T-cell (primary cell): ENCODE measurements around the gene MUC21. TPM values are rescaled to one million over a fixed set of nuclear protein-coding genes. Genes with fewer than 3 reads are reported as not detected.
"Not testable (repeated sequence)": the region's sequence is repeated elsewhere in the genome, so short reads cannot be mapped to it uniquely, and the experiment has no call there.

ENCODE experiments used
- ATAC-seq, 4 experiments: fragments of 200-7000 bp in 3 of 4; fragments of 150-1000 bp in 1 of 4; cut with Tn5 transposase; replicated peaks in 1 of 4; 1 replicate in 3 of 4; 2 replicates in 1 of 4; pipeline ENCODE4 v1.10.0; 2021; ENCODE audit warnings: moderate library complexity in 3 of 4, mild to moderate bottlenecking in 2 of 4, moderate number of reproducible peaks in 1 of 4
- CTCF ChIA-PET, 2 donors: fragments of 300-600 bp; sonication (Branson Sonifier 250); formaldehyde crosslinking; loops; one replicate each; lab custom pipeline; 2022; ENCODE audit warnings: antibody characterized with exemption in 2 of 2; lab: Charles Lee
- POLR2A ChIA-PET, 2 donors: fragments of 300-600 bp; sonication (Branson Sonifier 250); formaldehyde crosslinking; loops; one replicate each; lab custom pipeline; 2022; ENCODE audit warnings: antibody characterized with exemption in 2 of 2; lab: Charles Lee
- DNase-seq, 35 experiments: peaks; one replicate each; pipeline versions ENCODE4 v3.0.0 to v3.0.0-alpha.2; 2013 to 2023
- H3K27ac ChIP-seq: one replicate; pipeline ENCODE4 v1.5.1; 2013; ENCODE audit warnings: low read length
- H3K27me3 ChIP-seq, 2 experiments: replicated peaks in 1 of 2; 1 replicate in 1 of 2; 2 replicates in 1 of 2; pipeline versions ENCODE4 v1.6.1 to v1.7.0; 2013; ENCODE audit warnings: low read length in 1 of 2, mixed read lengths in 1 of 2; ENCODE audit not compliant: control insufficient read depth in 2 of 2, insufficient read depth in 2 of 2; ENCODE audit errors: extremely low read depth in 1 of 2
- H3K36me3 ChIP-seq, 2 donors: 1 replicate in 1 of 2; 2 replicates in 1 of 2; pipeline versions ENCODE4 v1.6.1 to v1.7.0; 2013; ENCODE audit warnings: low read length in 1 of 2; ENCODE audit not compliant: control insufficient read depth in 2 of 2, insufficient read depth in 1 of 2; ENCODE audit errors: extremely low read depth in 1 of 2
- H3K4me1 ChIP-seq, 2 experiments: 1 replicate in 1 of 2; 2 replicates in 1 of 2; pipeline versions ENCODE4 v1.6.1 to v1.7.0; 2013; ENCODE audit warnings: low read length in 2 of 2, mixed read lengths in 1 of 2; ENCODE audit not compliant: insufficient read depth in 2 of 2, control insufficient read depth in 1 of 2; ENCODE audit errors: extremely low read depth in 1 of 2
- H3K4me3 ChIP-seq, 2 donors: 1 replicate in 1 of 2; 2 replicates in 1 of 2; pipeline versions ENCODE4 v1.5.1 to v1.7.0; 2013; ENCODE audit warnings: mild to moderate bottlenecking in 2 of 2, low read length in 1 of 2, moderate library complexity in 1 of 2; ENCODE audit not compliant: control insufficient read depth in 1 of 2; ENCODE audit errors: extremely low read depth in 1 of 2
- H3K9me3 ChIP-seq: 2 replicates; pipeline ENCODE4 v1.7.0; 2013
- H3K27ac Mint-ChIP-seq, 2 donors: one replicate each; pipeline ENCODE4 v1.8.0; 2020 to 2021; ENCODE audit warnings: mild to moderate bottlenecking in 2 of 2, mixed read lengths in 2 of 2
- H3K27me3 Mint-ChIP-seq, 2 donors: one replicate each; pipeline ENCODE4 v1.8.0; 2021 to 2022; ENCODE audit warnings: mixed read lengths in 2 of 2
- H3K36me3 Mint-ChIP-seq: one replicate; pipeline ENCODE4 v1.8.0; 2021; ENCODE audit warnings: mixed read lengths
- H3K4me1 Mint-ChIP-seq, 3 donors: one replicate each; pipeline ENCODE4 v1.8.0; 2020 to 2022; ENCODE audit warnings: mixed read lengths in 3 of 3, mild to moderate bottlenecking in 1 of 3
- H3K4me3 Mint-ChIP-seq, 3 donors: one replicate each; pipeline ENCODE4 v1.8.0; 2020 to 2022; ENCODE audit warnings: mild to moderate bottlenecking in 3 of 3, mixed read lengths in 3 of 3, moderate library complexity in 3 of 3
- H3K9me3 Mint-ChIP-seq, 3 donors: one replicate each; pipeline ENCODE4 v1.8.0; 2020 to 2022; ENCODE audit warnings: mixed read lengths in 3 of 3
- WGBS: methylation state at CpG from one replicate; pipeline ENCODE4 v1.1.5; 2013; ENCODE audit warnings: missing lambda C conversion rate; ENCODE audit not compliant: insufficient coverage; 5-methylcytosine and 5-hydroxymethylcytosine counted together
- total RNA-seq, 35 experiments: library from RNA in 6 of 35; stranded (reverse) in 6 of 35; fragments of 120-200 nt in 1 of 35; gene quantifications; one replicate each; pipeline versions ENCODE4 v1.2.1 to v1.2.4 and lab custom pipeline; 2013 to 2026

The MUC21 gene
- total RNA-seq, 5 donors from 2014 or later (not counting 1 experiment from before 2014, with no cell fraction given), result not detected

- POLR2A ChIA-PET, result interaction anchor here in 1 of 2 donors (0.6 to 0.7 kb wide), 2 partner anchors 28 to 75 kb away, joined by 8 read pairs; no protein-coding TSS in a partner anchor
Observed at GRCh38 chr6:31020057-31020456, 36.5 kb downstream of the MUC21 start.

GRCh38 chr6:31020631-31021255 is 37.2 kb downstream of the MUC21 start:
- ATAC-seq, H3K36me3 ChIP-seq, H3K27ac Mint-ChIP-seq, CTCF ChIA-PET, H3K4me1 Mint-ChIP-seq, H3K9me3 Mint-ChIP-seq, POLR2A ChIA-PET, H3K27ac ChIP-seq, DNase-seq, H3K9me3 ChIP-seq, H3K4me3 ChIP-seq, H3K4me3 Mint-ChIP-seq, H3K4me1 ChIP-seq, H3K36me3 Mint-ChIP-seq: not testable (repeated sequence)
- H3K27me3 Mint-ChIP-seq, result peaks cover 3 to 32% of the 10 kb centered on the region in 2 donors
- WGBS, result 88% methylated on average over 30 of the region's 36 CpGs
- peaks cover 0 to 23% of the 10 kb centered on the region in 2 experiments for H3K27me3 ChIP-seq

More at GRCh38 chr6:31020057-31020456, 36.5 kb downstream of the MUC21 start:
- Mint-ChIP-seq H3K27ac (no peak overlapping the region), H3K4me3 (no peak overlapping the region), H3K36me3 (no peaks in the 10 kb centered on the region), H3K27me3 (peaks cover 3 to 26% of the 10 kb centered on the region in 2 donors), H3K4me1 (no peaks in the 10 kb centered on the region), H3K9me3 (peaks cover 0 to 8% (median 0%) of the 10 kb centered on the region in 3 donors)
- no peak overlapping the region for H3K27ac ChIP-seq
- no CpG with 5 or more reads among the region's 2 CpGs for WGBS
- no peak overlapping the region for H3K4me3 ChIP-seq
- CTCF ChIA-PET, result interaction anchor here in 1 of 2 donors (0.6 kb wide), 1 partner anchor 16 kb away, joined by 3 read pairs; no protein-coding TSS in a partner anchor
- DNase-seq (no peak), ATAC-seq (no peak)
- no peaks in the 10 kb centered on the region for H3K4me1 ChIP-seq
- H3K27me3 ChIP-seq, result peaks cover 0 to 23% of the 10 kb centered on the region in 2 experiments
- H3K36me3 ChIP-seq, result no peaks in the 10 kb centered on the region
- H3K9me3 ChIP-seq, result no peaks in the 10 kb centered on the region

GRCh38 chr6:31021705-31022531 is 38.4 kb downstream of the MUC21 start:
- H3K27me3 ChIP-seq, result peaks cover 0 to 18% of the 10 kb centered on the region in 2 experiments
- H3K36me3 Mint-ChIP-seq, H3K4me1 Mint-ChIP-seq, H3K4me3 ChIP-seq, DNase-seq, H3K4me1 ChIP-seq, ATAC-seq, H3K27ac ChIP-seq, H3K36me3 ChIP-seq, CTCF ChIA-PET, H3K9me3 ChIP-seq, H3K4me3 Mint-ChIP-seq, POLR2A ChIA-PET, H3K9me3 Mint-ChIP-seq, H3K27ac Mint-ChIP-seq: not testable (repeated sequence)
- H3K27me3 Mint-ChIP-seq, result peaks cover 13 to 41% of the 10 kb centered on the region in 2 donors
- WGBS, result 90% methylated on average over 4 of the region's 15 CpGs

- Mint-ChIP-seq H3K4me3 (no peak overlapping the region), H3K27ac (no peak overlapping the region), H3K9me3 (no peaks in the 10 kb centered on the region), H3K27me3 (peaks cover 23 to 44% of the 10 kb centered on the region in 2 donors), H3K4me1 (no peaks in the 10 kb centered on the region), H3K36me3 (no peaks in the 10 kb centered on the region)
- Histone ChIP-seq H3K27me3 (peaks cover 0 to 38% of the 10 kb centered on the region in 2 experiments), H3K9me3 (no peaks in the 10 kb centered on the region), H3K4me3 (no peak overlapping the region), H3K36me3 (no peaks in the 10 kb centered on the region), H3K27ac (no peak overlapping the region), H3K4me1 (no peaks in the 10 kb centered on the region)
- CTCF ChIA-PET, result no interaction called here
- ATAC-seq, result no peak
- DNase-seq, result no peak
- POLR2A ChIA-PET, result no interaction called here
- WGBS, result 59% methylated on average over 4 of the region's 4 CpGs
Observed at GRCh38 chr6:31025595-31025994, 42.1 kb downstream of the MUC21 start.

- H3K27me3 ChIP-seq, result peaks cover 0 to 39% of the 10 kb centered on the region in 2 experiments
- Mint-ChIP-seq H3K9me3 (no peaks in the 10 kb centered on the region), H3K27ac (no peak overlapping the region), H3K36me3 (no peaks in the 10 kb centered on the region), H3K4me3 (no peak overlapping the region), H3K4me1 (no peaks in the 10 kb centered on the region), H3K27me3 (peaks cover 21 to 24% of the 10 kb centered on the region in 2 donors)
- H3K36me3 ChIP-seq, result no peaks in the 10 kb centered on the region
- ChIA-PET POLR2A (no interaction called here), CTCF (interaction anchor here in 1 of 2 donors (0.6 kb wide), 1 partner anchor 184 kb away, joined by 4 read pairs; no protein-coding TSS in a partner anchor)
- no peaks in the 10 kb centered on the region for H3K9me3 ChIP-seq
- H3K27ac ChIP-seq, result no peak overlapping the region
- DNase-seq (no peak), ATAC-seq (no peak)
- no peak overlapping the region for H3K4me3 ChIP-seq
- no peaks in the 10 kb centered on the region for H3K4me1 ChIP-seq
- WGBS, result 78% methylated on average over 3 of the region's 6 CpGs
Observed at GRCh38 chr6:31031095-31031494, 47.6 kb downstream of the MUC21 start.

- Histone ChIP-seq H3K4me3 (no peak overlapping the region), H3K9me3 (no peaks in the 10 kb centered on the region), H3K4me1 (no peaks in the 10 kb centered on the region), H3K27ac (no peak overlapping the region), H3K27me3 (peaks cover 0 to 33% of the 10 kb centered on the region in 2 experiments), H3K36me3 (no peaks in the 10 kb centered on the region)
- Mint-ChIP-seq H3K4me3 (no peak overlapping the region), H3K4me1 (no peaks in the 10 kb centered on the region), H3K27ac (no peak overlapping the region), H3K36me3 (no peaks in the 10 kb centered on the region), H3K27me3 (peaks cover 13 to 22% of the 10 kb centered on the region in 2 donors), H3K9me3 (no peaks in the 10 kb centered on the region)
- ATAC-seq (no peak), DNase-seq (no peak)
- CTCF ChIA-PET, result no interaction called here
- 81% methylated on average over 4 of the region's 4 CpGs for WGBS
- POLR2A ChIA-PET, result no interaction called here
Observed at GRCh38 chr6:31033075-31033474, 49.6 kb downstream of the MUC21 start.
